ENCODE results near the gene KIF1C.
"Not testable (repeated sequence)": the region's sequence is repeated elsewhere in the genome, so short reads cannot be mapped to it uniquely, and the experiment has no call there.

KIF1C gene

GRCh38 chr17:5045496-5045895 is 47.7 kb downstream of the KIF1C start:
- no peak for ATAC-seq
- DNase-seq, result no peak

- ATAC-seq, result no peak
- DNase-seq, result no peak
Observed at GRCh38 chr17:5047446-5047845, 49.7 kb downstream of the KIF1C start.

- ATAC-seq (peak; percentile 69), DNase-seq (no peak)
Observed at GRCh38 chr17:5049314-5049841, 51.6 kb downstream of the KIF1C start.

- DNase-seq, result no peak
- ATAC-seq, result no peak
Observed at GRCh38 chr17:5050278-5050677, 52.5 kb downstream of the KIF1C start.

GRCh38 chr17:5055543-5055942 is 57.8 kb downstream of the KIF1C start:
- DNase-seq, result no peak
- ATAC-seq, result no peak

GRCh38 chr17:5065227-5065744 is 67.5 kb downstream of the KIF1C start:
- DNase-seq (no peak), ATAC-seq (no peak)

GRCh38 chr17:5068236-5068635 is 70.5 kb downstream of the KIF1C start:
- ATAC-seq, result no peak
- no peak for DNase-seq

GRCh38 chr17:5069724-5070123 is 72.0 kb downstream of the KIF1C start:
- no peak for DNase-seq
- ATAC-seq, result no peak

- ATAC-seq, DNase-seq: not testable (repeated sequence)
Observed at GRCh38 chr17:5075472-5075871, 77.7 kb downstream of the KIF1C start.

- not testable (repeated sequence) for DNase-seq, ATAC-seq
Observed at GRCh38 chr17:5077275-5077674, 79.5 kb downstream of the KIF1C start.

GRCh38 chr17:5077781-5078105 is 80.0 kb downstream of the KIF1C start:
- DNase-seq, result no peak

More at GRCh38 chr17:5077781-5078105, 80.0 kb downstream of the KIF1C start:
- ATAC-seq, result no peak
